HG02759 (cell line): ENCODE results near the gene CCT8L2.
"Not testable (repeated sequence)": the region's sequence is repeated elsewhere in the genome, so short reads cannot be mapped to it uniquely, and the experiment has no call there.

ENCODE experiments used
- ATAC-seq: cut with Tn5 transposase; IDR thresholded peaks from one replicate; pipeline ENCODE4 v1.9.1; 2021; ENCODE audit warnings: mild to moderate bottlenecking, moderate library complexity; ENCODE audit not compliant: unreplicated experiment

CCT8L2 gene

GRCh38 chr22:16559056-16559955 lies 33.3 kb downstream of the CCT8L2 start:
- no peak for ATAC-seq

- ATAC-seq: not testable (repeated sequence)
These were observed 34.1 kb downstream of the CCT8L2 start for GRCh38 chr22:16558376-16558945.

GRCh38 chr22:16557511-16557910 lies 35.1 kb downstream of the CCT8L2 start:
- ATAC-seq: not testable (repeated sequence)

- not testable (repeated sequence) for ATAC-seq
These were observed 37.3 kb downstream of the CCT8L2 start for GRCh38 chr22:16555077-16555994.

GRCh38 chr22:16543310-16543709 lies 49.3 kb downstream of the CCT8L2 start:
- ATAC-seq: not testable (repeated sequence)
